Activated CD4-positive, CD25-positive, alpha-beta regulatory T cell (primary cell): ENCODE measurements around the gene LTBP2.

ENCODE experiments used
- DNase-seq, 4 experiments: peaks; one replicate each; lab custom pipeline; 2025; lab: John Stamatoyannopoulos, UW

LTBP2 gene

DNA sequence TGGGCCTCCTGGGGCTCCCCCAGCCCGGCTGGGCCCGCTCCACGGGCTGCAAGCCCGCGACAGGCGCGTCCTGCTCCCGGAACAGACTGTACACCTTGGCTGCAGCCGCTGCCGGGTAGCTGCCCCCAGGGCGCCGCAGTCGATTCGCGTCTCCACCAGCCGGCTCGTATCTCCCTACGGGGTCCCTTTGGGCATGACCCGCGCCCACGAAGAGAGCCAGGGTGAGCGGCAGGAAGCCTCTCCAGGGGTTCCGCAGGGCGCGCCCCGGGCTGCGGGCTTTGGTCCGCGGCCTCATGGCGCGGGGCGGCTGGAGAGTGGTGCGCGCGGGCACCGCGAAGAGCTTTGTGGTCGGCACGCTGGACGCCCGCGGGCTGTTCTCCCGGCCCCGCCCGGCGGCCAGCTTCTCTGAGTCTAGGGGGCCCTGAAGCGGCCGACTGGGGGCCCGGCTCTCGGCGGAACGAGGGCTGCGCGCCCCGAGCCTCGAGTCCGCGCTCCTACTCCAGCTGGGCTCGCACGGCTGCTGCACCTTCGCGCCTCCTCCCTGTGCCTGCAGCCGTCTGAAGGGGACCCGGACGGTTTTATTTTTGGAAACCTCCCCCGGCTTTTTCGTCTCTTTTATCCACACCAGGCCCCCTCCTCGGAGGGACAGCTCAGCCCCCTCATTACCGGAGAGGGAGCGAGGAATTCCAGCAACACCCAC, at the start of gene LTBP2:
Gene LTBP2, minus strand, starts transcription at position 588 of the 700 bp plus-strand sequence. Its CDS starts 293 bp downstream, at position 295.
- DNase-seq = no peak

DNA sequence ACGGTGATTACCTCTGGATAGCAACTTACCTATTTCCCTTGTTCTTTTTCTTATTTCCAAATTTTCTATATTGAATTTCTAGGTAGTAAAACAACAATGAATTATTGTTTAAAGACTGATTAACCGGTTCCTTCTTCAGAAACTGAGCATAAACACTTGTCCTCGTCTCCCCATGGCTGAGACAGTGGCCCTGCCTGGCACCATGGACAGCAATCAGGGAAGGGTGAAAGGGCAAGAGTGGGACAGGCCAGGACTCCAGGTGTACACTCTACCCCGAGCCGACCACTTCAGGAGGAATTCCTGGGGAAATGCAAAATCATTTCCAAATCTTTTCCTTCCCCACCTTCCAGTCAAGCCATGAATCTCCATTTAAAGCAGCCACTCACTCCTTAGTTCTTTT, 48.8 kb upstream of the LTBP2 start:
- DNase-seq = no peak

DNA sequence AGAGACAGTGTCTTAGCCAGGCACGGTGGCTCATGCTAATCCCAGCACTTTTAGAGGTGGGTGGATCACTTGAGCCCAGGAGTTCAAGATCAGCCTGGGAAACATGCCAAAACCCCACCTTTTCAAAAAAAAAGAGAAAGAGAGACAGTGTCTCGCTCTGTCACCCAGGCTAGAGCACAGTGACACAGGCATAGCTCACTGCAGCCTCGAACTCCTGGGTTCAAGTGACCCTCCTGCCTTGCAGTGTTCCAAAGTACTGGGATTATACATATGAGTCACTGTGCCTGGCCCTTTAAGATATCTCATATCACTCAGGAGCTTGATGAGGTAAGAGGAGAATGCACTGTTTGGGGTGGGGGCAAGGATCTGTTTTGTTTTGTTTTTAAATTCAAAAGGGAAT, 48.1 kb upstream of the LTBP2 start:
- no peak for DNase-seq

DNA sequence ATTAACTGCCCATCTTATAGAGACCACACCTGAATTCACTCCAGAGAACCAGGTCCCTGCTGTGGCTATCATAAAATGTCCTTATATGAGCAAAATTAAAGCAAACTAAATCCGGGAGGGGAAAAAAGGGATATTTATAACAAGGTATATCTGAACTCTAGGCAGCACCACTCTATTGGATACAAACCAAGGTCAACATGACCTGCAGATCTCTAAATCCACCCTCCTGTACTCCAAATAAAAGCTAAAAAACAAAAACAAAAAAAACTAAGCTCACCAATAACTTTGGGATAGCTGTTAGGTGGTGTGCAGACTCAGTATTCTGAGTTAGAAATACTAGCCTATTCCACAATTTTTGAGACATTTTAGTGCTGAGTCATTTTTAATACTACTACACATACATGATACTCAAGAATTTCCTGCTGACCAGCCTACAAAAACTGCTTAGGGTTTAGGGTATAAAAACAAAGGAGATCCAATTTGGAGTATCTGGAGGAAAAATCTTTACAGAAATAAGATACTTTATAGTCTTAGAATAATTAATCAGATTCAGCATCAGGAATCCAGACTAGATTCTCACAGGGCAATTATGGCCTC, 46.6 kb upstream of the LTBP2 start:
- no peak for DNase-seq

DNA sequence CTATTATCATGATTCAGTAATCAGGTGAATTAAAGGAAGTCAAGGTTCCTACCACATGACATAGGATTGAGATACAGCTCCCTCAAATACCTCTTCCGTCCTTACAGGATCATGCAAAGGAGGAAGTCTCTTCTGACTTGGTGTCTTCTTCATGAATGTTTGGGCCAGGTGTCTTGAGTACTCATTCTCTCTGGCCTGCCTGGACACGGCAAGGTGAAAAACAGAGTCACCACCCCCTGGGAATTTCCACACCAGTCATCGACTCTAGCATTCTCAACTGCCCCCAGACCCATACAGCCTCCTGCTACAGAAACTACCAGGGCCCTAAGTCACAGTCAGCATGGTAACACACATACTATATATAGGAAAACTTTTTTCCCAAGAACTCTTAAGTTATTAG, 44.9 kb upstream of the LTBP2 start:
- DNase-seq = no peak

DNA sequence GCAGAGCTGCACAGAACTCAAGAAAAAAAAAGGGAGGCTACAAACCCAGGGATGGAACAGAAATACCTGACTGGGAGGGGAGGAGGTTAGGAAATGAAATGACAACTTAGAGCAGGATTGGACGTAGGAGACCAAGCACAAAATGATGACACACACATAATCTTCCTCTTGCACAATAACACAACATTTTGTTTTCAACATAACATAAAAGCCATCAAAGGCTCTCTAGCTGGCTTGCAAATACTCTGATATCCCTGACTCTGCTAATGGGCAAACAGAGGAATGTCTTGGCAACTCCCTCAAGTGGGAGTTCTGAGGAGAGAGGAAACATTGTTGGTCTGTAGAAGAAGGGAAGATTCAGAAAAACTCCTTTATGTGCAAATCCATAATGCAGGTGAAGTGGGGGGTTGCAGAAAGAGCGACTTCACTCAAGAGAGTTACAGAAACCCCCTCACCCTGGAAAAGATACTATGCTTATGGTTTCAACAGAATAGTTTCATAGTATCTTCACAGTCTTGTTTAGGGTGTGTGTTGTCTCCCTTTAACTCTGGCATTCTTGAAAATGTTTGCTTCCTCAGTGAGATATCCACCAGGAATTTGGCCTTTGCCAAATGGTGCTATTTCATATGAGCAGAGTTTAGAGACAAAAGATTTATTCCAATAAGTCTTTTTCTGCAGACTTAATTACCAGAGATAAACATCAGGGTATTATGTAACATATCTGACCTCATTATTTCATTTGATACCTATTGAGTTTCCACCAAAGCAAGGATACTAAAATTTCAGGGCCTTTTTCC, 43.8 kb upstream of the LTBP2 start:
- DNase-seq = no peak

DNA sequence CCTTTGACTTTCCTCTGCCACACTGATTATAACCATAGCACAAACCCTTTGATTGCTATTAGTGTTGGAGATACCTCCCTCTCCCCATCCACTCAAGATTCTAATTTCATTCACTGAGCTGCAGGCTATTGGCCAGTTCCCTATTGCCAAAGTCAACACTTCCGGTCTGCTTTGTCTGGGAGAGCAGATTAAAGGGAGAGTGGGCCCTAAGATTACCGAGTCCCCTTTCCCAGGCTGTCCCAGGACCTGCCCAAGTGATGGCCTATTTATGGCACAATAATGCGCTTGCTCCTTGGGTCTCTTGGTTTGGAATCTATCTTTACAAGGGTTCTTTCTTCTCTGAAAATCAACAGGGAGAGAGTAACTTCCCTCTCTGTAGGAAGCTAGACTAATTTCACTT, 42.9 kb upstream of the LTBP2 start:
- DNase-seq = no peak

DNA sequence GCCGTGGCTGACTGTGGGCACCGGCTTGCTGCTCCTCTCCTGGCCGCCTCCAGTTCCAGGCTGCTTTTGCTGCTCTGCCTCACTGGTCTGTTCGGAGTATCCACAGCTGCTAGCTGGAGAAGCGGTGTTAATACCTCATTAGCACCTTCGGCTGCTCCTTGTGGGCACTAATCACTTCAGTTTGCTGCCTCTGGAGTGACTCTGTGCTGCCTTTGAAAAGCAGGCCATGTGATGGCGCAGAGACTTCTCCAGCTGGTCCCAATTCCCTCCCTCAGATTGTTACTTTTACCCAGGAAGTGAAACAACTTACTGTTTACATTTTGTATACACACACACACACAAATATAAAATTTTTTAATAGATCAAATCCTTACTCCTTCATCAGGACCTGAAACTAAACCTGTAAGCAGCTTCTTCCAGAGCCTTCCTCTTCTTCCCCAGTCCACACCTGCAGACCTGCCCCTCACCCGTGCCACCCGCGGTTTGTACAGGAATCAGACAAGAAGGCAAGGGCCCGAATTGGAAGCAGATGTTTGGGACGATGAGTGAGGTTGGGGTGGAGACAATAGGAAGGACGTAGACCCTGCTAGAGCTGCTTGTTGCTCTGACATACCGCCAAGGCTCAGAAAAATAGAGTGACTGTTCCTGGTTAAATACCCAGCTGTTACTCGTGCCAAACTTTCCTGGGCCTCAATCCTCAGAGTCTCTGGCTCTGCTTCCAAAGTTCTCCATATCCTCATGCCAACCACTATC, 41.5 kb upstream of the LTBP2 start:
- DNase-seq = no peak

DNA sequence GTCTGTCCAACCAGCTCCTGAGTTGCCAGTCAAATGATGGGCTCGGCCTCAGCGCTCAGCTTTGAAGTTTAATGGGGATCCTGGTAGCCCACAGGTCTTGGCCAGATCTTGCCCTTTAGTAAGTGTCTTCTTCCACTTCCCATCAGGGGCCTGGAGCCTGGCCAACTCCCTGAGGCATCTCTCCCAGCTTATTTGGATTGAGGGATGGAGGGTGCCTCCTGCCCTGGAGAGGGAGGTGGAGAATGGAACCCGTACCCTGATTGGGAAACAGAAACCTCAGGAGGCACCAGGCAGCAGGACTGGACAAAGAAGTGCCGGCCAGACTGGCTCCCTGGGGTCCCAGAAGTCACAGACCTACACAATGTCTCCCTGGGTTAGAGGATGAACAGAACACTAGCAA, 40.5 kb upstream of the LTBP2 start:
- no peak for DNase-seq

DNA sequence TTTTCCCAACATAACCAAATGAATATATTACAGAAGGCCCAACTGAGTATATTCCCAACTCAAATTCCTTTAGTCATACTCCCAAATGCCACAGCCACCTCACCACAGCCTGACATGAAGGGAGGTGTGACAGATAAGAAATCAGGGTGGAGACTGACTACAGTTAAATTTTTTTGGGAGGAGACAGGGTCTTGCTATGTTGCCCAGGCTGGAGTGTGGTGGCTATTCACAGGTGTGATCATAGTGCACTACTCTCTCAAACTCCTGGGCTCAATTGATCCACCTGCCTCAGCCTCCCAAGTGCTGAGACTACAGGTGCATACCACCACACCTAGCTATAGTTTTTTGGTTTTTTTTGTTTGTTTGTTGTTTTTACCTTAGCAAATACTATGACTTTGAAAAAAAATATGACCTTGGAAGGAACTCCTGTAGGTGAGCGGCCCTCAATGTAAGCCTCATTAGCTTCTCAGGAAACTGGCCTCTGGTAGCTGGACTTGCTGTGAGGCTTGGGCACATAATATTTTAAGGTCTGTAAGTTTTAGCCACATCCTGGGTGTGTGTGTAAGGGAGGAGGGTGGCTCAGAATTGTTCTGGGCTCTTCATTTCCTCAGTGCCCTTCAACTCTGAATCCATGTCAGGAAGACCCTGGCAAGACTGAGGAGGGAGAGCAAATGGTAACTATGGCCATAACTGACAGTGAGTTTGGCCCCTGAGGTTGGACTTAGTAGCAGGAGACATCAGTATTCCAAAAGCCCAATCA, 39.1 kb upstream of the LTBP2 start:
- no peak for DNase-seq

DNA sequence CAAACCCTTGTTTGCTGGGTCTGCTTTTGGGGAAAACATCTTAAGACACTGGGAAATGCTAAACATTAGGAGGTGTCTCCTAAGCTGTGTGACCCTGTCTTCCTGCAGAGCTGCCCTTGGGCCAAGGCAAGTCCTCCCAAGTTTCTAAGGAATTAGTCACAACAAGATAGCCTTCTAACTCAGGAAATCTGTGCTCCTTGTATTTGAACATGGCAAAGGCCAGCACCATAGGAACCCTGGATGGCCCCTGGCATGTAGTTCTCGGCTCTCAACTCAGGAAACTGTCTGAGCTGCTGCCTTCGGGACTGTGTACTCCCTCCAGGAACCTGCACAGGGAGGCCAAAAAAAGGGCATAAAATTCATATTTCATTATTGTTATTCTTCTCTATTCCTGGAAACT, 37.6 kb upstream of the LTBP2 start:
- no peak for DNase-seq

DNA sequence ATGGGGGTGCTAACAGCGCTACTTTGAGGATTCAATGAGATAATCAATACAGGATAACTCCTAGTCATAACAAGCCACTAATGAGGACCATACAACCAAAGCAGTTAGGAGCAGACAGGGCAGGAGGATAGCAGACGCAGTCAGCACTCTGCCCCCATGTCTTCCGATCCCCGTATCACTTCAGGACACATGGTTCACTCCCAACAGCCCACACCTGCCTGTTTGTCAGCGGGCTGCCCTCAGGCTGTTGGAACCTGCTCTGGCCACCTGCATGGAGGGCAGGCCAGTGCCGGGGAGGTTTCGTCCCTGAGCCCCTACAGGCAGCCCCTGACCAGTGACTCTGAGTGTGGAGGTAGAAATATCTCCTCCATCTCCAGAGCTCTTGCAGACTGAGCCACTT, 37.1 kb upstream of the LTBP2 start:
- no peak for DNase-seq

DNA sequence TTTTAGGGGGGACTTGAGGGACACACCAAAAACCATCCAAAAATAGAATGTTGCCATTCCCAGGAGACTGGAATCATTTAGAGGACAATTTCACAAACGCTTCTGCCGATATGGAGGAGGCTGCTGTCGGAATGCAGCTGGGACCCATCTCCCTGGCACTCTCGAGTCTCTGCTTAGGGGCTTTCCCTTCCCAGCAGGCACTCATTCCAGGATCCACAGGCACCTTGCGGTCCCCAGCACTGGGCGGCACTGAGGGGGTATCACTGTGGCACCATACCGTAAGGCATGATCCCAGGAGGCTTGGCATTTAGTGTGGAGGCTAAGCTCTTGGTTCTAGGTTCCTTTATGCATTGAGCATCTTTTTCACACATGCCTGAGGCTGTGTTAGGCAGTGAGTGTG, 36.6 kb upstream of the LTBP2 start:
- no peak for DNase-seq

DNA sequence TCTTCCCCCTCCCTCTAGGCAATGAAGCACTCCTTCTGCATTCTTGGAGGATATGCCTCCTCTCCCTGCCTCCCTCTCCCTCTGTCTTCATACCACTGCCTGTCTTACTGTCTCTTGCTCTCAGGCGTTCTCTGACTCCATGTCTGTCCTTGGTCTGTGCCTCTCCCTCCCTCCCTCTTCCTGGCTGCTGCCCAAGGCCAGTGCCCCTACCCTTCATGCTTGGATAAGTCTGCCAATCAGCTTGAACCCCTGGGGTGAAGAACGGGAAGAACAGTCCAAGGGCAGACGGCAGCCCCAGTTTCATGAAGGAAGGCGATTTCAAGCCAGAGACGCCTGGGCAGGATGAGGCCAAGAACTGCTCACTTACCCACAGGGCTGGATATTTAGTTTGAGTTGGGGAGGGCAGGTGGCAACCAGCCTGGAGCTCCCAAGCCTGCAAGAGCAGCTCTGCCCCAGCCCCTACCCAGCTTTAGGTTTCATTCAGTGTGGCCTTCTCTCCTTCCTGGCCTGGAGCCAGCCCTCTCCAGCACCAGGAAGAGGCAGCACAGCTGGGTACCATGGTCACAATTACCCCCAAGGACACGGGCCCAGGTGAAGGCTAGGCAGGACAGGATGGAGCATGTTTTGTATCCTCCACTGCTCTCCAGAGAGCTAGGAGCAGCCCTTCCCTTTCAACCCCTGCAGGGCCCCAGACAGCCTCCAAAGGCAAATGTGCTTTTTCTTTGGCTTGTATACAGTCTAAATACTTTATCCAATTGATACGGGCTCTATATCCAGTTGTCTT, 35.8 kb upstream of the LTBP2 start:
- DNase-seq = no peak

DNA sequence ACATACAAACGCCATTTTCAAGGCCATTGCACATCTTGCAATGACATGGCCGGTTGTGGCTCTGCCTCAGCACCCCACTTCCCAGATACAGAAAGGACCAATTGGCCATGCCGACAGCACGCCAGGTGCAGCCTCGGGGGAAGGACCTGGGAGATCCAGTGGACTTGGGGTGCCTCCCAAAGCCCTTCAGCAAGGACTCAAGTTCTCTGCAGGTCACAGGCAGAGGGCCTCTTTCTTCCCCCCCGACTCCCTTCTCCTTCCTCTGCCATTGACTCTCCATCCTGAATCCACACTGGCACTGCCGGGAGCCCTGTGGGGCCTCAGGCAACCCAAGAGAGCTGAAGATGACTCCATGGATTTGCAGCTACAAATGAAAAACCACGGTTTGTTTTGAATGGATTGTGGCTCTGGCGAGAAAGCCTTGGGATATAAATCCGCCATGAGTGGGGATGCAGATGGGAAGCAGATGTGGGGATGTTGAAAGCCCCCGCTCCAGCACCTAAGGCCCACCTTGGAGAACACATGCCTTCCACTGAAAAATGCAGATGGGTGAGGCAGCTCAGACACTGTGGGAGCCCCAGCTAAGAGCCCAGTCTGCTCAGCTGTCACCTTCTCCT, 35.1 kb upstream of the LTBP2 start:
- no peak for DNase-seq

DNA sequence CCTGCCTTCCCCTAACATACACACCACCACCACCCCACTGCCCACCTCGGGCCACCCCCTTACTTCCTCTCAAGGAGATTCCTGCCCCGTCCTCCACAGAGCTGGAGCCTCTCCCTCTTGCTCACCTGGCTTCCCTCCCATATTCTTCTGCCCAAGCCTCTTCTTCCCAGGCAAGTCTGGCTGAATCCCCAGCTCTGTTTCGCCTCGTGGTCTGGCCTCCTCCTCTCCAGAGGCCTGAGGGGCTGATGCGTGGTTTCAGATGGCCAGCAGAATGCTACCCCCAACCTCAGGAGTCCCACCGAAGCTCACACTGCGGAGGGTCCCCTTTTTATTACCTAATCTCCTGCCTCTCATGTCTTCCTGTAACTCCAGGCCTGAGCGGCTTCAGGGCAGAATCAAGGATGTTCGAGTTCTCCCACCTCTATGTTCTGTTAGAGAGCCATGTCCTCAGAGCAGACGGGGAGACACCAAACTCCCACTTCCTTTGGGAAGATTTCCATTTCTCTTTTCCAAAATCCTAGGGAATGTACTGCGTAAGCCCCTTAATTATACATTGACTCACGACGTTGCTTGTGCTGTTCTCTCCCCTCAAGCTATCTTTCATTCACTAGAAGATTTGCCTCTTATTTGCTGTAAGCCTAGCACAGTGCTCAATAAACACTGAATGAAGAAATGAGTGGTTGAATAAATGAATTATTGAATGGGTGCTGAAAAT, 33.9 kb upstream of the LTBP2 start:
- DNase-seq = no peak

DNA sequence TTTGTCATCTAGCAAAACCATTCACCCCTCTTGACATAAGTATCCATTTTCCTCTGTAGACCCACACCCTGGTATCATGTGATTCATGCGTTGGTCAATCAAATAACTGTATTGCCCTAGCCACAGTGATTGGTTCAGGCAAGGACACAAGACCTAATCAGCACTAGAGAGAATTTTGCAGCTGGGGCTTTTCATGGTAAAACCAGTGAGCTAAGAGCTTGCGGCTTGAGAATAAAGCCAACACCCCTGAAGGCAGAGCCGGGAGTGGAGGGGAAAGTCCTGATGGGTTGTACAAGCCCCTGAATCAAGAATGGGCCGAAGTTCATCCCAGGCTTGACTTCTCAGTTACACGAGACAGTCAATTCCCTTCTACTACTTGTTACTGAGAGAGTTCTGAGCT, 33.2 kb upstream of the LTBP2 start:
- no peak for DNase-seq

DNA sequence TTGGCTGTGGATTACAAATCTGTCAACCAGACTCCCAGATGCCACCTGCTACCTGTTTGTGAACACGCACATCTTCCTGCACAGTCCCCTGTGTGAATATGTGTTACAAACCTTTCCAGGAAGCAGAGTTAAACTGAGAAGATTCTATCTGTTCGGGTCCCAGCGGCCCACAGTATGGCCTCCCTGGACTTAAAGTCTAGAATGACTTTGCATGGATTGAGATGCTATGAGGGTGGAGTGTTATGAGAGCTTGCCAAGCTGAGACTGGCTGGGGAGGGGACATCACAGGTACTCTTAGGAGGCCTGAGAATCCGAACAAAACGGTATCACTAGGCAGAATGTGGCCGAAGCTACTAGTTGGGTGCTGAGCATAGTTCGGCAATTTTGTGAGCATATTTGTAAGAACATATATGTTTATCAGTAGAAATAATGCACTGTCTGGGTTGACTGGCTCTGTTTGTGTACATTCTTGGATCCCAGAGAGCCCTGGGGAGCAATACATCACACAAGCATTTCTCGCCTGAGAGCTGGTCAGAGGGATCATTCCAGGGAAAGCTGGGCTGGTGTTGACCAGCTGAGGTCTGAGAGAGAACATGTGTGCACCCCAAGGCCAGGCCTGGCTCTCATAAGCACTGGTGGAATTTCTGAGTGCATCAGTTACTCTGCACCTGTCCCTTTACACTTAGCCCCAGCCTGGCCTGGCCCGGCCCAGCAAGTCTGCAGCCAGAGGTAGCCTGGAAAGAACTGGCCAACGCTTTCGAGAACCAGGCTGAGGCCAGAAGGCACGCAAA, 29.8 kb upstream of the LTBP2 start:
- DNase-seq = no peak

DNA sequence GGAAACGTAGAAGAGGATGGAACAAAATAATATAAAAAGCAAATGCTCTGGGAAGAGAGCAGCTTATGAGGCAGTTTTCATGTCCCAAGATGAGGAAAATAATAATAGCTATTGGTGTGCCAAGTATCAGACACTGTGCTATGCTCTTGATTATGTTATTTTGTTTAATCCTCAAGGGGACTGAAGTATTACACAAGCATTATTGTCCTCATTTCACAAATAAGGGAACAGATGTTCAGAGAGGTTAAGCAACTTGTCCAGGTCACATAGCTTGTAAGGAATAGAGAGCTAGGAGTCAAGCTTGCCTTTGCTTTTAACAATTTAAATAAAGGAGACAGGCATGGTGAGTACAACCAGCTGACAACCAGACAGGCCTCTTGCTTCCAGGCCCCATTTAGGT, 26.9 kb upstream of the LTBP2 start:
- no peak for DNase-seq
